Mesenchymal stem cell (in vitro differentiated cells and primary cell): Measurements from ENCODE around the gene SERPINA7.
"Not testable (repeated sequence)": the region's sequence is repeated elsewhere in the genome, so short reads cannot be mapped to it uniquely, and the experiment has no call there.

ENCODE experiments used
- DNase-seq: peaks from one replicate; pipeline ENCODE4 v3.0.0-alpha.2; 2013
- H2AFZ ChIP-seq: one replicate; pipeline ENCODE4 v1.6.1; 2013; ENCODE audit warnings: low read depth, mild to moderate bottlenecking, control low read depth, inconsistent platforms, low read length, moderate library complexity
- H2AK5ac ChIP-seq: 2 replicates; pipeline ENCODE4 v1.6.1; 2013; ENCODE audit warnings: low read length, moderate library complexity, mild to moderate bottlenecking, inconsistent platforms; ENCODE audit not compliant: severe bottlenecking
- H2BK120ac ChIP-seq: one replicate; pipeline ENCODE4 v1.6.1; 2013; ENCODE audit warnings: low read depth, mild to moderate bottlenecking, inconsistent platforms, low read length, moderate library complexity
- H2BK12ac ChIP-seq, 2 experiments: one replicate each; pipeline ENCODE4 v1.6.1; 2013; ENCODE audit warnings: inconsistent platforms in 2 of 2, low read length in 2 of 2, mild to moderate bottlenecking in 2 of 2, moderate library complexity in 2 of 2, control low read depth in 1 of 2
- H2BK15ac ChIP-seq: one replicate; pipeline ENCODE4 v1.6.1; 2013; ENCODE audit warnings: mild to moderate bottlenecking, low read depth, inconsistent platforms; ENCODE audit not compliant: poor library complexity, severe bottlenecking
- H2BK5ac ChIP-seq: 2 replicates; pipeline ENCODE4 v1.6.1; 2013; ENCODE audit warnings: low read depth, mild to moderate bottlenecking, low read length, control low read depth, inconsistent platforms; ENCODE audit not compliant: poor library complexity, severe bottlenecking
- H3K14ac ChIP-seq, 2 experiments: one replicate each; pipeline ENCODE4 v1.6.1; 2013; ENCODE audit warnings: inconsistent platforms in 2 of 2, low read length in 2 of 2, control low read depth in 1 of 2, mild to moderate bottlenecking in 1 of 2, moderate library complexity in 1 of 2
- H3K18ac ChIP-seq, 2 experiments: one replicate each; pipeline ENCODE4 v1.6.1; 2013; ENCODE audit warnings: inconsistent platforms in 2 of 2, low read length in 2 of 2, control low read depth in 1 of 2, low read depth in 1 of 2, mild to moderate bottlenecking in 1 of 2
- H3K23ac ChIP-seq, 2 experiments: one replicate each; pipeline ENCODE4 v1.6.1; 2013; ENCODE audit warnings: inconsistent platforms in 2 of 2, low read length in 2 of 2, mild to moderate bottlenecking in 2 of 2, moderate library complexity in 2 of 2, control low read depth in 1 of 2
- H3K27ac ChIP-seq: 2 replicates; pipeline ENCODE4 v1.5.1; 2013; ENCODE audit warnings: mild to moderate bottlenecking, moderate library complexity, low read length, control low read depth, inconsistent platforms; ENCODE audit not compliant: poor library complexity, severe bottlenecking
- H3K27me3 ChIP-seq, 2 experiments: 2 replicates each; pipeline versions ENCODE4 v1.6.1 to v1.7.0; 2013; ENCODE audit warnings: low read length in 2 of 2, mild to moderate bottlenecking in 2 of 2, moderate library complexity in 2 of 2, control low read depth in 1 of 2, inconsistent platforms in 1 of 2; ENCODE audit not compliant: control insufficient read depth in 1 of 2, insufficient read depth in 1 of 2
- H3K36me3 ChIP-seq, 2 experiments: 2 replicates each; pipeline versions ENCODE4 v1.6.1 to v1.7.0; 2013; ENCODE audit warnings: low read length in 2 of 2, control low read depth in 1 of 2, inconsistent platforms in 1 of 2, low read depth in 1 of 2, mild to moderate bottlenecking in 1 of 2; ENCODE audit not compliant: insufficient read depth in 2 of 2, control insufficient read depth in 1 of 2
- H3K4ac ChIP-seq, 2 experiments: one replicate each; pipeline ENCODE4 v1.6.1; 2013; ENCODE audit warnings: inconsistent platforms in 2 of 2, low read length in 2 of 2, mild to moderate bottlenecking in 2 of 2, moderate library complexity in 2 of 2, control low read depth in 1 of 2, low read depth in 1 of 2
- H3K4me1 ChIP-seq: 2 replicates; pipeline ENCODE4 v1.6.1; 2013; ENCODE audit warnings: low read depth, low read length, control low read depth; ENCODE audit not compliant: control insufficient read depth, insufficient read depth
- H3K4me2 ChIP-seq: 2 replicates; pipeline ENCODE4 v1.6.1; 2013; ENCODE audit warnings: low read length, mild to moderate bottlenecking, inconsistent platforms; ENCODE audit not compliant: poor library complexity, severe bottlenecking
- H3K4me3 ChIP-seq, 2 experiments: 2 replicates each; pipeline versions ENCODE4 v1.5.1 to v1.7.0; 2013; ENCODE audit warnings: low read length in 2 of 2, mild to moderate bottlenecking in 2 of 2, control low read depth in 1 of 2, low read depth in 1 of 2; ENCODE audit not compliant: insufficient read depth in 1 of 2
- H3K79me1 ChIP-seq: replicated peaks from 2 replicates; pipeline ENCODE4 v1.6.1; 2013; ENCODE audit warnings: mild to moderate bottlenecking, control low read depth, low read length, inconsistent platforms; ENCODE audit not compliant: poor library complexity, severe bottlenecking
- H3K9ac ChIP-seq: 2 replicates; pipeline ENCODE4 v1.7.0; 2013; ENCODE audit warnings: mild to moderate bottlenecking, low read length, moderate library complexity
- H3K9me3 ChIP-seq: 2 replicates; pipeline ENCODE4 v1.7.0; 2013; ENCODE audit warnings: mild to moderate bottlenecking, low read length; ENCODE audit not compliant: control insufficient read depth
- H4K8ac ChIP-seq: one replicate; pipeline ENCODE4 v1.6.1; 2013; ENCODE audit warnings: inconsistent platforms, mild to moderate bottlenecking, low read length, moderate library complexity
- H4K91ac ChIP-seq: one replicate; pipeline ENCODE4 v1.6.1; 2013; ENCODE audit warnings: mild to moderate bottlenecking, low read length, inconsistent platforms
- WGBS: methylation state at CpG from one replicate; pipeline ENCODE4 v1.1.7; 2013; ENCODE audit warnings: mixed read lengths; 5-methylcytosine and 5-hydroxymethylcytosine counted together

Gene SERPINA7

DNA sequence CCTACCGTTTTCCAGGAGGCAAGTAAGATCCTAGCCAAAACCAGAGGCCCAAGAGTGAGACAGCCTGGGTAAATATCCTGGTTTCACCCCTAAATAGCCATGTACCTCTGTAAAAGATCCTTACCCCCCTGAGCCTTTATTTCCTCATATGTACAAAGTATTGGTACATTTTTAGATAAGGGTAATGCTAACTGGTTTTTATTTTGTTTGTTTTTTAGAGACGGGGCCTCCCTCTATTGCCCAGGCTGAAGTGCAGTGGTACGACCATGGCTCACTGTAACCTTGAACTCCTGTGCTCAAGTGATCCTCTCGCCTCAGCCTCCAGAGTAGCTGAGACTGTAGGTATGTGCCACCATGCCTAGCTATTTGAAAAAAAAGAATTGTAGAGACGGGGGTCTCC, 29.4 kb downstream of the SERPINA7 start:
- Histone ChIP-seq H3K4ac (no peak overlapping the region), H3K4me3 (no peak overlapping the region), H3K36me3 (no peaks in the 10 kb centered on the region), H3K4me2 (no peak overlapping the region), H3K27me3 (no peaks in the 10 kb centered on the region), H3K9ac (no peak overlapping the region), H3K4me1 (no peaks in the 10 kb centered on the region), H3K79me1 (no peaks in the 10 kb centered on the region), H3K9me3 (peaks cover 9% of the 10 kb centered on the region), H2BK15ac (no peak overlapping the region), H3K18ac (no peak overlapping the region), H2BK12ac (no peak overlapping the region), H4K91ac (no peak overlapping the region), H3K14ac (no peak overlapping the region), H4K8ac (no peak overlapping the region), H2AK5ac (no peak overlapping the region), H2BK5ac (no peak overlapping the region), H3K27ac (no peak overlapping the region), H2BK120ac (no peak overlapping the region), H2AFZ (no peak overlapping the region), H3K23ac (no peak overlapping the region)
- WGBS = 83% methylated on average over 5 of the region's 5 CpGs
- no peak for DNase-seq

DNA sequence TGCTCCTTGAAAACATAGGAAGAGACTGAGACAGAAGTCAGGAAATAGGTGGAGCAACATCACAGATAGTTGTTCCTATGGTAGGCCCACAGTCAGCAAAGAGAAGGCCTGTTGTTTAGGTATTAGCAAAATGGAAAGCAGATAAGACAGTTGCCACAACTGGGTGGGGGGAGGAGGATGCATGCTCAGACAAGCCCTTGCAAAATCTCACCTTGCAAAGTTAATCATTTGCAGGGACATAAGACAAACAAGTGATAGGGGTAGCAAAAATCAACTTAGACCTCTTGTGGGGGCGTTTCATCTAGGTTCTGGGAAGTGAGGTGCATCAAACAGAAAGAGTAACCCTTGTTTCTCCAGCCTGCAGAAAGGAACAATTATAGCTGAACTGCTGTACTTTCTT, 30.7 kb downstream of the SERPINA7 start:
- Histone ChIP-seq H2BK15ac (no peak overlapping the region), H3K9me3 (peaks cover 5% of the 10 kb centered on the region), H2BK120ac (no peak overlapping the region), H3K4ac (no peak overlapping the region), H3K36me3 (no peaks in the 10 kb centered on the region), H3K9ac (no peak overlapping the region), H3K14ac (no peak overlapping the region), H3K23ac (no peak overlapping the region), H4K8ac (no peak overlapping the region), H2AK5ac (no peak overlapping the region), H3K79me1 (no peaks in the 10 kb centered on the region), H2BK5ac (no peak overlapping the region), H2BK12ac (no peak overlapping the region), H3K27ac (no peak overlapping the region), H3K27me3 (no peaks in the 10 kb centered on the region), H2AFZ (no peak overlapping the region), H3K4me2 (no peak overlapping the region), H4K91ac (no peak overlapping the region), H3K4me3 (no peak overlapping the region), H3K4me1 (no peaks in the 10 kb centered on the region), H3K18ac (no peak overlapping the region)
- WGBS = no CpG with 5 or more reads among the region's 1 CpG
- no peak for DNase-seq

DNA sequence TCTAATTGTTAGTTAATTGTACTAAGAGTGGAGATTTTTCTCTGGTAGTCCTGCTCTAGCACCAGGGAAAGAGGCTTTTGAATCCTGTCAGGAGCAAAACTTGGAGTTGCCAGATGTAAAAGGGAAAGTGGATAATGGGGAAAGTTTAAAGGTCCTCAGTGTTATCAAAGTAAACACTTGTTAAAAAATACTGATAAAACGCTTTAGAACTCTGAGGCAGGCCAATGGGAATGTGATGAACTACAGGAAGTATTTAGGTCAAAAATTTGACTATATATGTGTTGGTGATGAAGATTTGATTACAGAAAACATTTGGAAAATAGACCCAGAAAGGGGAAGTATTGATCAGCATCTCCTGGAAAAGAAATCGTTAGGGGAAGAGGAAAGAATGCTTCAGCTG, 32.8 kb downstream of the SERPINA7 start:
- 83% methylated on average over 1 of the region's 2 CpGs for WGBS
- Histone ChIP-seq H2AFZ (no peak overlapping the region), H3K27ac (no peak overlapping the region)

DNA sequence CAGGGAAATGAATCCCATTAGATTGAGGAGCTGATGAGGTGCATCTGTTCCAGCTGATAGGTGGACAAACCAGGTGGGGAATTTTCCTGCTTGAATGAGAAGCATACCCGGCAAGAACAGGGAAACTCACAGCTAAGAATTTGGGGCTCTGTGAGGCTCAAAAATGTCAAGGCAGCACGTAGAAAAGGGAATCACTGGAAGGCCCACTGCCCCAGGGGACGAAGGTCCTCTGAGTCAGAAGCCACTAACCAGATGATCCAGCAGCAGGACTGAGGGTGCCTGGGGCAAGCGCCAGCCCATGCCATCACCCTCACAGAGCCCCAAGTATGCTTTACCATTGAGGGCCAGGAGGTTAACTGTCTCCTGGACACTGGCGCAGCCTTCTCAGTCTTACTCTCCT, 37.9 kb downstream of the SERPINA7 start:
- not testable (repeated sequence) for H3K4me1 ChIP-seq, H2BK120ac ChIP-seq, H3K4me2 ChIP-seq, H3K27ac ChIP-seq, H3K4ac ChIP-seq, H2BK15ac ChIP-seq, H3K27me3 ChIP-seq, H2BK12ac ChIP-seq, H3K9me3 ChIP-seq, H3K36me3 ChIP-seq, H2AK5ac ChIP-seq, H3K23ac ChIP-seq, H2AFZ ChIP-seq, H2BK5ac ChIP-seq, H3K14ac ChIP-seq, H4K8ac ChIP-seq, H3K9ac ChIP-seq, H4K91ac ChIP-seq, DNase-seq, H3K4me3 ChIP-seq, H3K18ac ChIP-seq, H3K79me1 ChIP-seq
- WGBS = 84% methylated on average over 5 of the region's 5 CpGs

More for the DNA sequence above, 32.8 kb downstream of the SERPINA7 start:
- H3K9me3 ChIP-seq = peaks cover 3% of the 10 kb centered on the region
- H2BK120ac ChIP-seq = no peak overlapping the region
- no peaks in the 10 kb centered on the region for H3K36me3 ChIP-seq
- H2BK5ac ChIP-seq = no peak overlapping the region
- H3K4me2 ChIP-seq = no peak overlapping the region
- H2AK5ac ChIP-seq = no peak overlapping the region
- H3K18ac ChIP-seq = no peak overlapping the region
- no peaks in the 10 kb centered on the region for H3K27me3 ChIP-seq
- no peak overlapping the region for H3K9ac ChIP-seq
- H3K4ac ChIP-seq = no peak overlapping the region
- H3K14ac ChIP-seq = no peak overlapping the region
- no peak for DNase-seq
- H4K8ac ChIP-seq = no peak overlapping the region
- H3K23ac ChIP-seq = no peak overlapping the region
- H3K79me1 ChIP-seq = no peaks in the 10 kb centered on the region
- no peak overlapping the region for H2BK12ac ChIP-seq
- H3K4me1 ChIP-seq = no peaks in the 10 kb centered on the region
- no peak overlapping the region for H4K91ac ChIP-seq
- no peak overlapping the region for H2BK15ac ChIP-seq
- no peak overlapping the region for H3K4me3 ChIP-seq
